PC-3 (cell line): ENCODE measurements around the gene EP400.

Experiments
- CTCF ChIP-seq: fragments of 300-600 bp; sonication (generic); conservative IDR thresholded peaks from 2 replicates; pipeline ENCODE4 v1.5.1; 2017; ENCODE audit warnings: antibody characterized with exemption, low read depth, mild to moderate bottlenecking, low read length
- EZH2 ChIP-seq: fragments of 300-600 bp; sonication (generic); IDR thresholded peaks from one replicate; pipeline ENCODE4 v1.6.1; 2017; ENCODE audit warnings: antibody characterized with exemption, mild to moderate bottlenecking, low read length; ENCODE audit not compliant: unreplicated experiment
- EZH2phosphoT487 ChIP-seq: fragments of 300-600 bp; sonication (generic); IDR thresholded peaks from 2 replicates; pipeline ENCODE4 v1.6.1; 2018; ENCODE audit warnings: mild to moderate bottlenecking, antibody characterized with exemption, low read length, borderline replicate concordance

- TF ChIP-seq CTCF = no peak
- TF ChIP-seq EZH2 = no peak
- TF ChIP-seq EZH2phosphoT487 = no peak
These were observed 75.8 kb downstream of the EP400 start for GRCh38 chr12:132025526-132025925.
